Stimulated activated naive CD8-positive, alpha-beta T cell treated with anti-CD3 and anti-CD28 coated beads, Interleukin-15, Interleukin-2, amounts not matched to agents 100 ng/mL and 50 ng/mL, for 24 hours (primary cell): Measurements from ENCODE around the gene TRIM58.
A peak's percentile ranks its signal among the peaks of the same experiment; 100 is the strongest.

ENCODE experiments used
- H3K27ac Mint-ChIP-seq: one replicate; pipeline ENCODE4 v1.8.0; 2021; ENCODE audit warnings: mild to moderate bottlenecking, mixed read lengths
- H3K27me3 Mint-ChIP-seq: one replicate; pipeline ENCODE4 v1.8.0; 2021; ENCODE audit warnings: mixed read lengths
- H3K36me3 Mint-ChIP-seq: one replicate; pipeline ENCODE4 v1.8.0; 2021; ENCODE audit warnings: low read depth, mixed read lengths
- H3K4me1 Mint-ChIP-seq: one replicate; pipeline ENCODE4 v1.8.0; 2021; ENCODE audit warnings: low read depth, mixed read lengths
- H3K4me3 Mint-ChIP-seq: one replicate; pipeline ENCODE4 v1.8.0; 2021; ENCODE audit warnings: mild to moderate bottlenecking, mixed read lengths
- H3K9me3 Mint-ChIP-seq: one replicate; pipeline ENCODE4 v1.8.0; 2021; ENCODE audit warnings: mixed read lengths

TRIM58 gene

DNA sequence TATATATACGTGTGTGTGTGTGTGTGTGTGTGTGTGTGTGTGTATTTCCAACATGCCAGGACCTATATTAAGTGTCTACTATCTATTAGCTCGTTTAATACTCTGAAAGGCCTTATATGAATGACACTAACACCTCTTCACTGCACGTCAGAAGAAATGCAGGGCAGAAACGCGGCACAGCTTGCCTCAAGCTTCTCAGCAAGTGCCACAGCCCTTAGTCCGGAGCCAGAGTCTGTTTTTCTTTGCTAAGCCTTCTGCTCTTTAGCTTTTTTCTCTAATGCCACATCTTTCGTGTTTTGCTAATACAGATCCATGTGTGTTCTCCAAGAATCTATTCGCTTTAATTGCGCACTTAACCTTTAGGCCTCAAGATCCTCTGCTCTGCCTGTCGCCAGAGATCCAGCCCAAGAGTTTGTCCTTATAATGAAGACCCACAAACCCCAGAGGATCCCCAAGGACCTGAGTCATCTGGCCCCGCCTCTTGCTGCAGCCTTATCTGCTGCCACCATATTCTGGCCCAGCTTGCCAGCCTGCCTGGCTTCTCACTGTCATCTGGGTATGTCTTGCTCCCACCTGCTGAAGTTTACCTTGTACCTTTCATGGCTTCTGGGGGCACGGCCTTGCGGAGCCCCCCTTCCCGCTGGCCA lies 2.0 kb upstream of the TRIM58 start:
- Mint-ChIP-seq H3K27me3 (peaks cover 44% of the 10 kb centered on the region), H3K9me3 (no peaks in the 10 kb centered on the region), H3K4me1 (peaks cover 15% of the 10 kb centered on the region), H3K4me3 (no peak overlapping the region), H3K27ac (no peak overlapping the region), H3K36me3 (no peaks in the 10 kb centered on the region)

DNA sequence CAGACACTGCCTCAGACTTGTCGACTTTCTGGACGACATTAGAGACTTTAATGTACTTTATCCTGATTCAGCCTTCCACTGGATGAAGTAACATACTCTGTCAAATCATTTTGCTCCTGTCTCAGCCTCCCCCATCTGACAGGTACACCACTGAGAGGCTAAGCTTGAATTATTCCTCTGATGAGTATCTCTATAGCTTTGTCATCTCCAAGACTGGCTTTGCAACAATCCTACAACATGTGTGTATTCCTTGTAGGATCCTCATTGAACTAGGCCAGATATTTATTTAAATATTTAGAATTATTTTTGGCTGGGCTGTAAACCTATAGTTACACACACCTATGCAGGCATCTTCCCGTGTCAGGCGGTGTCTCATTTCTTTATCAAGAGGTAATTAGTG lies 1.1 kb upstream of the TRIM58 start:
- Mint-ChIP-seq H3K4me3 (peak overlapping the region; percentile 69), H3K27me3 (peaks cover 53% of the 10 kb centered on the region), H3K4me1 (peaks cover 15% of the 10 kb centered on the region), H3K36me3 (no peaks in the 10 kb centered on the region), H3K9me3 (no peaks in the 10 kb centered on the region), H3K27ac (no peak overlapping the region)

DNA sequence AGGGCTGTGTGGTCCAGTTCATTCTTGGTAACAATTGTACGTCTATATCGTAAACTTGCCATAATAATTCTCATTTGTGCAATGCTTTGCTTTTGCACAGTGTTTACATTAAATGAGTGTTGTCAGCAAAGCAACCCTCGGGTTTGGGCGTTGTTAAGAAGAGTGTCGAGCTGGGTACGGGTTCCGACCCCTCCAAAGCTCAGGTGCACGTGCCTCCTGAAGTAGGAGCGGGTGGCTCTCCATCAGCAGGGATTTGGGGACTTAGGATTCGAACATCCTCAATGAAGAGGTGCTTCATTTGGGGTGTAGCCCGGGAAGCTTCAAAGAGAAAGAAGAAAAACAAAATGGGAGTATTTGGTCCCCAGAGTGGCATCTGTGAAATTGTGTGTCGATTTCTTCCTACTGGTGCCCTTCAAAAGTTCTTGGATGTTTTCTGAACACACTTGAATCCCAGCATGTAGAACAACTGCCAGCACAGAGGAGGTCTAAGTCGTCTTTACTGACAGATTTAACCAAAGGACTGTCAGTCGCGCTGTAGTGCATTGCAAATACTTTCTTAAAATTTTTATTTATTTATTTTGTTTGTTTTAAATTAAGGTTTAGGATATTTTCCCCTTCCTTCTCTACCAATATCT lies 1.1 kb downstream of the TRIM58 start:
- H3K4me3 Mint-ChIP-seq, result peak overlapping the region; percentile 81
- H3K36me3 Mint-ChIP-seq, result no peaks in the 10 kb centered on the region
- H3K4me1 Mint-ChIP-seq, result peaks cover 15% of the 10 kb centered on the region
- peaks cover 48% of the 10 kb centered on the region for H3K27me3 Mint-ChIP-seq
- no peak overlapping the region for H3K27ac Mint-ChIP-seq
- H3K9me3 Mint-ChIP-seq, result no peaks in the 10 kb centered on the region

DNA sequence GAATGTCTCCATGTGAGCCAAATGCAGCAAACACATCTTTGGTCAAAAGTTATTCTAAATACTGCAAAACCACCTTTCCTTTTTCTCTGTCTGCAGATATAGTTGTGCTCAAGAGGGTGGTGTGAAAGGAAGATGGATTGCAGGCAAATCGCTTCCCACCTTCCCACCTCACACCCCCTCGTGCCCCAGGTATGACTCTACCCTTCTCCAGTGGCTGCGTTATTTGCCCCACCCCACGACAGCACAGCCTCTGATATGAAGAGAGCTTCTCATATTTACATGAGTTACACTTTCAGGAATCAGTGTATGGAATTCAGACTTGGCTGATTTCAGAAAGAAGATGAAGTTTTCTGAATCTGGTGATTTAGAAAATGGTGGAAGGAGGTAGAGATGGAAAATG lies 5.8 kb downstream of the TRIM58 start:
- no peaks in the 10 kb centered on the region for H3K9me3 Mint-ChIP-seq
- H3K4me1 Mint-ChIP-seq, result peaks cover 6% of the 10 kb centered on the region
- H3K36me3 Mint-ChIP-seq, result no peaks in the 10 kb centered on the region
- no peak overlapping the region for H3K4me3 Mint-ChIP-seq
- H3K27ac Mint-ChIP-seq, result no peak overlapping the region
- H3K27me3 Mint-ChIP-seq, result peaks cover 25% of the 10 kb centered on the region

DNA sequence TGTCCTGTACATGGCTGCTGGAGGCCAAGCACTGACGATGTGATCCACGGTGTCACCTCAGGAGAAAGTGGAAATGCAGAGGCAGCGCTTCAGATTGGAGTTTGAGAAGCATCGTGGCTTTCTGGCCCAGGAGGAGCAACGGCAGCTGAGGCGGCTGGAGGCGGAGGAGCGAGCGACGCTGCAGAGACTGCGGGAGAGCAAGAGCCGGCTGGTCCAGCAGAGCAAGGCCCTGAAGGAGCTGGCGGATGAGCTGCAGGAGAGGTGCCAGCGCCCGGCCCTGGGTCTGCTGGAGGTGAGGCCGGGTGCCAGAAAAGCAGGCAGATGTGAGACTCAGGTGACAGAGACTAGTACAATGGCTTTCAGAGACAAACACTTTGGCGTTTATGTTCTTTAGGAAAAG lies 7.7 kb downstream of the TRIM58 start:
- Mint-ChIP-seq H3K4me1 (no peaks in the 10 kb centered on the region), H3K9me3 (no peaks in the 10 kb centered on the region)

DNA sequence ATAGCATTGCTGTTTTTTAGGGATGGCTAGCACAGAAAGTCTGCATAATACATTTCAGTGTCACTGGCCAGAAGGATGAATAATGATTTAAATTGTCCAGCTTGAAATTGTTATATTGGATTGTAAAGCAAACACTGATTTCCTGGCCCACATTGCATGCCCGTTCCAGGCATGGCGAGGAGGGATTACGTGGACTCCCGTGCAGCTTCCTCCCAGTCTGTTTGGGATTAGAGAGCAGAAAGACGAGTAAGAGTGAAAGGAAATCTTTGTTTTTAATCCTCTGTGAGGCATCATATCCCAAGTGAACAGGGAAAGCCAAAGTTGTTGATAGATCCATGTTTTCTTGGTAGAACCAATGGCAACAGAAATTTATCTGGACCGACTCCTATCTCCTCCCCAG lies 8.4 kb downstream of the TRIM58 start:
- Mint-ChIP-seq H3K27me3 (peaks cover 6% of the 10 kb centered on the region), H3K36me3 (no peaks in the 10 kb centered on the region), H3K9me3 (no peaks in the 10 kb centered on the region), H3K4me1 (no peaks in the 10 kb centered on the region), H3K27ac (no peak overlapping the region), H3K4me3 (no peak overlapping the region)

More for the DNA sequence above, 7.7 kb downstream of the TRIM58 start:
- Mint-ChIP-seq H3K36me3 (no peaks in the 10 kb centered on the region), H3K4me3 (no peak overlapping the region), H3K27ac (no peak overlapping the region), H3K27me3 (peaks cover 12% of the 10 kb centered on the region)

DNA sequence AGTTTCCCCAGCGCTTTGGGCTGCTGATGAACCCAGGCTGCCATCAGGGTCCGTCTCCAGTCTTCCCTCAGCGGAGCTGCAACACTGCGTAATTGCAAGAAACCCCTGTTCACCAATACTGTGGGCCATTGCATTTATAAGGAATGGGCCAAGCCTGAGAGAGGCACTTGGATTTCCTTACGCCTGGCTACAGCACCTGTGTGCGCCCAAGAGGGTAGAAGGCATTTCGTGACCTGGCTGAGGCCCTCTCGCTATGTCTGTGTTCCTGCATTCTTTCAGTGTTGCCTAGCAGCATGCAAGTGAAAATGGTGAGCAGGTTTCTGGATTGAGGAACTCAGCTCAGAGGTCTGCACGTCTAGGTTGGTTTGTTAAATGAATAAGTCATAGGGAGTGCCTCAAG lies 26.4 kb downstream of the TRIM58 start:
- Mint-ChIP-seq H3K9me3 (no peaks in the 10 kb centered on the region), H3K4me1 (no peaks in the 10 kb centered on the region), H3K27ac (no peak overlapping the region), H3K4me3 (no peak overlapping the region), H3K36me3 (no peaks in the 10 kb centered on the region), H3K27me3 (no peaks in the 10 kb centered on the region)

DNA sequence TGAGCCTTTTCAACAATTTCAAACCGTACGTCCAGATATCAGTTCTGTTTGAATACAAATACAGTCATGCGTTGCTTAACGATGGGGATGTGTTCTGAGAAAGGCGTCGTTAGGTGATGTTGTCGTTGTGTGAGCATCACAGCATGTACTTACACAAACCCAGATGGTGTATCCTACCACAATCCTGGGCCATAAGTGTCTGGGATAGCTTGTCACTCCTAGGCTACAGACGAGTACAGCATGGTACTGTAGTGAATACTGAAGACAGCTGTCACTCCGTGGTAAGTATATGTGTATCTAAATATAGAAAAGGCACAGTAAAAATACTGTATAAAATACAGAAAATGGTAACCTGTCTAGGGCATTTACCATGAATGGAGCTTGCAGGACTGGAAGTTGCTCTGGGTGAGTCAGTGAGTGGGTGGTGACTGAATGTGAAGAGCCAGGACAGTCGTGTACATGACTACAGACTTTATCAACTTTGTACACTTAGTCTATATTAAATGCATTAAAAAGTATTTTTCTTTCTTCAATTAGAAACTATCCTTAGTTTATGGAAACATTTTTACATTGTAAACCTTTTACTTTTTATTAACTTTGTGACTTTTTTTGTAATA lies 27.9 kb downstream of the TRIM58 start:
- Mint-ChIP-seq H3K9me3 (no peaks in the 10 kb centered on the region), H3K36me3 (no peaks in the 10 kb centered on the region), H3K27me3 (no peaks in the 10 kb centered on the region), H3K4me1 (no peaks in the 10 kb centered on the region), H3K4me3 (no peak overlapping the region), H3K27ac (no peak overlapping the region)

DNA sequence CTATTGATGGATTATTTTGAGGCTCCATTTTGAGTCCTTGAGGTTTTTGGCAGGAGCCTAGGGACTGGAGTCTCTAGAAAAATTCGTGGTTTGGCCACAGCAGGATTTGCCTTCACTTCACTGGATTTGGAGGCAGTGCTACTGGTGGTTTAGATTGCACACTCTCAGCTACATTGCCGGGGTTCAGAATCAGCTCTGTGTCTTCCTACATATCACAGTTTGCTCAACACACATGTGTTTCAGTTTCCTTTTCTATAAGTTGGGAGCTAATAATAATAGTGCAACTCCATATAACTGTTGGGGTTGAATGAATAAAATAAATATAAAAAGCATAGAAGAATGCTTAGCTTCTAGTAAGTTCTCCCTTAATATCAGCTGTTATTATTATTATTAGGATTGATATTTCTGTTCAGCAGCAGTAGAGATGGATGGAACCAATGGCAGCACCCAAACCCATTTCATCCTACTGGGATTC lies 38.2 kb downstream of the TRIM58 start, which contains the start of gene OR2W3:
Gene OR2W3, plus strand, starts transcription at position 425 of the 475 bp plus-strand sequence. Its CDS starts 0 bp downstream, at position 425.
- no peaks in the 10 kb centered on the region for H3K4me1 Mint-ChIP-seq
- H3K36me3 Mint-ChIP-seq, result no peaks in the 10 kb centered on the region
- H3K27me3 Mint-ChIP-seq, result no peaks in the 10 kb centered on the region
- H3K9me3 Mint-ChIP-seq, result no peaks in the 10 kb centered on the region
- H3K4me3 Mint-ChIP-seq, result no peak within 1 kb of the TSS
- no peak within 1 kb of the TSS for H3K27ac Mint-ChIP-seq

DNA sequence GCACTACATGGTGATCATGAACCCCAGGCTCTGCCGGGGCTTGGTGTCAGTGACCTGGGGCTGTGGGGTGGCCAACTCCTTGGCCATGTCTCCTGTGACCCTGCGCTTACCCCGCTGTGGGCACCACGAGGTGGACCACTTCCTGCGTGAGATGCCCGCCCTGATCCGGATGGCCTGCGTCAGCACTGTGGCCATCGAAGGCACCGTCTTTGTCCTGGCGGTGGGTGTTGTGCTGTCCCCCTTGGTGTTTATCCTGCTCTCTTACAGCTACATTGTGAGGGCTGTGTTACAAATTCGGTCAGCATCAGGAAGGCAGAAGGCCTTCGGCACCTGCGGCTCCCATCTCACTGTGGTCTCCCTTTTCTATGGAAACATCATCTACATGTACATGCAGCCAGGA lies 39.0 kb downstream of the TRIM58 start:
- no peak overlapping the region for H3K4me3 Mint-ChIP-seq
- no peaks in the 10 kb centered on the region for H3K27me3 Mint-ChIP-seq
- no peaks in the 10 kb centered on the region for H3K36me3 Mint-ChIP-seq
- no peaks in the 10 kb centered on the region for H3K9me3 Mint-ChIP-seq
- H3K27ac Mint-ChIP-seq, result no peak overlapping the region
- no peaks in the 10 kb centered on the region for H3K4me1 Mint-ChIP-seq

DNA sequence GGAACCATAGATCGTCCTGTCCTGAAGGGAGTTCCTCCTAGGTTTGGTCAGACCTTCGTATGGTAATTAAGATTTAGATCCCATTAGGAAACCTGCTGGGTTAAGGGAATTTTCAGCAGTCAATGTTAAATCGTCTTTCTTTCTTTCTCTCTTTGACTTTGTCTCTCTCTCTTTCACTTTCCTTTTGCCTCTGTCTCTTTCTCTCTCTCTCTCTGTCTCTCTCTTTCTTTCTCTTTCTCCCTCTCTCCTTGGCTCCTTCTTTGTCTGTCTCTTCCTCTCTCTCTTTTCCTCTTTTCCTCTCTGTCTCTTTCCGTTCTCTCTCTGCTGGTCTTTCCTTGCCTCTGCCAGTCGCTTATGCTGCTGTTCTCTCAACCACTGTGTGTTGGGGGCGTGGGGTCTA lies 47.1 kb downstream of the TRIM58 start:
- Mint-ChIP-seq H3K4me3 (no peak overlapping the region), H3K27ac (no peak overlapping the region), H3K36me3 (no peaks in the 10 kb centered on the region)

DNA sequence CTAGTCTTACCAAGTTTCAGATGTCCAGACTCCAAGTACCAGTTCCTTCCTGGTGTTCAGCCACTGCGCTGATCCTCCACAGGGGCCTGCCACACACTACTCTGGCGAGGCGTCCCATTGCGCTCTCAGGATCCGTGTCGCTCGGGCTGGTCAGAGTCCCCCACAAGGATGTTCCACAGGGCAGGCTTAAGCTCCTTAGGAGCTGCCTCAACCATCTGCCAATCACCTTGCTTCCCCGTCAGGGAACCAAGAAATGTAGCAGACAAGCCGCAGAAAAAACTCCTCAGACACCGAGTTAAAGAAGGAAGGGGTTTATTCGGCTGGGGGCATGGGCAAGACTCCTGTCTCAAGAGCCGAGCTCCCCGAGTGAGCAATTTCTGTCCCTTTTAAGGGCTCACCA lies 48.2 kb downstream of the TRIM58 start:
- Mint-ChIP-seq H3K4me3 (no peak overlapping the region), H3K27ac (no peak overlapping the region), H3K36me3 (no peaks in the 10 kb centered on the region), H3K9me3 (peaks cover 11% of the 10 kb centered on the region), H3K27me3 (no peaks in the 10 kb centered on the region), H3K4me1 (peaks cover 33% of the 10 kb centered on the region)

More for the DNA sequence above, 47.1 kb downstream of the TRIM58 start:
- Mint-ChIP-seq H3K4me1 (peaks cover 33% of the 10 kb centered on the region), H3K27me3 (no peaks in the 10 kb centered on the region), H3K9me3 (peaks cover 11% of the 10 kb centered on the region)

DNA sequence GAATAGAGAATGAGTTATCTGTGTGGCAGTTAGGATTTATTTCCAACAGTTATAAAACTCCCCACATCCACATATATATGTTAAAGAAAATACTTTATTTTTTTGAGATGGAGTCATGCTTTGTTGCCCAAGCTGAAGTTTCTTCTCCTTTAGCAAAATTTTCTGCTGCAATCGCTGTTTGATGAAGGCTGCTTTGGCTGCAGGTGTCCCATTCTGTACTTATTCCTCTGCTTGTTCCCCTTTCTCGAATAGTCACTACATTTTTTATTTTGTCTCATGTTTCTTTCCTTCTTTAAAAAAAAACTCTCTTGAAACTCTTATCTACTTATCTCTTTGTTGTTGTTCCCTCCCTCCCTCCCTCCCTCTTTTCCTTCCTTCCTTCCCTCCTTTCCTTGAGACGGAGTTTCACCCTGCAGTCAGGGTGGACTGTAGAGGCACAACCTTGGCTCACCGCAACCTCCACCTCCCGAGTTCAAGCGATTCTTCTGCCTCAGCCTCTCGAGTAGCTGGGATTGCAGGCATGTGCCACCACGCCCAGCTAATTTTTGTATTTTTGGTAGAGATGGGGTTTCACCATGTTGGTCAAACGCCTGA lies 49.0 kb downstream of the TRIM58 start:
- Mint-ChIP-seq H3K27me3 (no peaks in the 10 kb centered on the region), H3K9me3 (peaks cover 11% of the 10 kb centered on the region), H3K27ac (peak overlapping the region; percentile 74), H3K36me3 (no peaks in the 10 kb centered on the region), H3K4me3 (peak overlapping the region; percentile 68), H3K4me1 (peaks cover 33% of the 10 kb centered on the region)

DNA sequence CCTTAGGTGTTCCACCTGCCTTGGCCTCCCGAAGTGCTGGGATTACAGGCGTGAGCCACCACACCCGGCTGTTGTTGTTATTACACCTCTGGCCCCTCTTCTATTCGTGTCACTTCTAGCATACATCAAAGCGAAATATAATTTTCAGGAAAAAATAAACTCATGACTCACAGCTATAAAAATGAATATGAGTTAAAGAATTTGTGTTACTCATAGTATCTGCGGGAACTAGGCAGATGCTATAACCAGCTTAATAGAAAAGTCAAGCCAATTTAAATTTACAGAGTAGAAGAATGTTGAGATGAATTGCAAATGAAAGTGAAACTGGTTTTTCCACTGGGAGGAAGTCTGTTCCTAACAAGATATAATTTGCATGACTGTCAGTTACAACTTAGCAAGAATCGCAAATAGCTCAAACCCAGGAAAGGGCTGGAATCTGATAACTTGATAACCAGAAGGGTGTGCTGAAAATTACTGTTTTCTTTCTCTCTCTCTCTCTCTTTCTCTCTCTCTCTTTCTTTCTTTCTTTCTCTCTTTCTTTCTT lies 49.6 kb downstream of the TRIM58 start:
- Mint-ChIP-seq H3K27ac (peak overlapping the region; percentile 74), H3K9me3 (peaks cover 11% of the 10 kb centered on the region), H3K27me3 (no peaks in the 10 kb centered on the region), H3K4me1 (peaks cover 33% of the 10 kb centered on the region), H3K36me3 (no peaks in the 10 kb centered on the region), H3K4me3 (peak overlapping the region; percentile 68)

DNA sequence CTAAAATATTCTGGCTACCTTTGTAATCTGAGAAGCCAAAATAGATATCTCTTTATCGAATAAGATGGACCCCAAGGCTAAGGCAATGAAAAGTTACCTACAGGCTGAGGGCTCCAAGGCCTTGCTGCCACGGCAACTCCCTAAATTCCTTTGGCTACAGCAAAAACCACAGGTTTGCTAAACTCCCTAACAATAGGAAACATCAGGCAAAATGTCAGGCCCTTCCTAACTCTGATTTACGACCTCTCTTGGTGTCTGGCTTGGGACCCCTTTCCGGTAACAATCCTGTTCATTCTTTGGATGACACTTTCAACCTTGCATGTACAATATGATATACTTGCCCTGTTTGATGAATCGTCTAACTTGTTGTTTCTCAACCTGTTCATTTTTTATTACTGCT lies 51.8 kb downstream of the TRIM58 start:
- no peak overlapping the region for H3K27ac Mint-ChIP-seq
- H3K4me1 Mint-ChIP-seq, result peaks cover 33% of the 10 kb centered on the region
- no peak overlapping the region for H3K4me3 Mint-ChIP-seq

More for the DNA sequence above, 51.8 kb downstream of the TRIM58 start:
- Mint-ChIP-seq H3K9me3 (peaks cover 11% of the 10 kb centered on the region), H3K27me3 (peaks cover 3% of the 10 kb centered on the region), H3K36me3 (no peaks in the 10 kb centered on the region)
